DND-41 (cell line): Measurements from ENCODE around the gene CRTC3.
"Not testable (repeated sequence)": the region's sequence is repeated elsewhere in the genome, so short reads cannot be mapped to it uniquely, and the experiment has no call there.

Experiments
- EZH2 ChIP-seq: IDR thresholded peaks from 3 replicates; pipeline ENCODE4 v1.6.1; 2012; ENCODE audit warnings: borderline replicate concordance, low read depth, mild to moderate bottlenecking, moderate library complexity, low read length, inconsistent platforms; ENCODE audit not compliant: severe bottlenecking
- TF ChIP-seq, protein P1 (sequence below): IDR thresholded peaks from 2 replicates; pipeline ENCODE4 v1.5.1; 2012; ENCODE audit warnings: borderline replicate concordance, low read length, moderate library complexity, mild to moderate bottlenecking; ENCODE audit not compliant: poor library complexity, severe bottlenecking; ENCODE audit errors: extremely low read depth

DNA sequence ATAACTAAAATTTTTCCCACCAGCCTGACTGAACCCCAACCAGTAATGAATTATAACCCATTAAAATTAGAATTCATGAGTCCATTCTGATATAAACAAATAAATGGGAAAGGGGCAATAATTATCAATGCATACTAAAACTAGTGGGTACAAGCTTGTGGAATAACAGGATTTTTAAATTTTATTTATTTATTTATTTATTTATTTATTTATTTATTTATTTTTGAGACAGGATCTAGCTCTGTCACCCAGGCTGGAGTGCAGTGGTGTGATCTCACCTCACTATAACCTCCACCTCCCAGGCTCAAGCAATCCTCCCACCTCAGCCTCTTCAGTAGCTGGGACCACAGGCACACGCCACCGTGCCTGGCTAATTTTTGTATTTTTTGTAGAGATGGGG is 15.8 kb upstream of the CRTC3 start:
- TF ChIP-seq, protein P1, sequence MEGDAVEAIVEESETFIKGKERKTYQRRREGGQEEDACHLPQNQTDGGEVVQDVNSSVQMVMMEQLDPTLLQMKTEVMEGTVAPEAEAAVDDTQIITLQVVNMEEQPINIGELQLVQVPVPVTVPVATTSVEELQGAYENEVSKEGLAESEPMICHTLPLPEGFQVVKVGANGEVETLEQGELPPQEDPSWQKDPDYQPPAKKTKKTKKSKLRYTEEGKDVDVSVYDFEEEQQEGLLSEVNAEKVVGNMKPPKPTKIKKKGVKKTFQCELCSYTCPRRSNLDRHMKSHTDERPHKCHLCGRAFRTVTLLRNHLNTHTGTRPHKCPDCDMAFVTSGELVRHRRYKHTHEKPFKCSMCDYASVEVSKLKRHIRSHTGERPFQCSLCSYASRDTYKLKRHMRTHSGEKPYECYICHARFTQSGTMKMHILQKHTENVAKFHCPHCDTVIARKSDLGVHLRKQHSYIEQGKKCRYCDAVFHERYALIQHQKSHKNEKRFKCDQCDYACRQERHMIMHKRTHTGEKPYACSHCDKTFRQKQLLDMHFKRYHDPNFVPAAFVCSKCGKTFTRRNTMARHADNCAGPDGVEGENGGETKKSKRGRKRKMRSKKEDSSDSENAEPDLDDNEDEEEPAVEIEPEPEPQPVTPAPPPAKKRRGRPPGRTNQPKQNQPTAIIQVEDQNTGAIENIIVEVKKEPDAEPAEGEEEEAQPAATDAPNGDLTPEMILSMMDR = not testable (repeated sequence)
- TF ChIP-seq EZH2 = not testable (repeated sequence)
